HCT116 (cell line): Measurements from ENCODE around the gene CTIF. TPM values are rescaled to one million over a fixed set of nuclear protein-coding genes. Genes with fewer than 3 reads are reported as not detected.

Experiments
- ATAC-seq: fragments of 200-7000 bp; cut with Tn5 transposase; 2 replicates; pipeline ENCODE4 v1.9.1; 2020; ENCODE audit warnings: mild to moderate bottlenecking, moderate library complexity
- BruUV-seq: library from RNA; stranded (reverse); fragments of 400-500 nt; replicated peaks from 2 replicates; lab custom pipeline; 2021; lab: Mats Ljungman, UMichigan
- CTCF ChIA-PET: fragments of 300-600 bp; sonication (Branson Sonifier 250); formaldehyde crosslinking; loops from one replicate; lab custom pipeline; 2021; ENCODE audit warnings: antibody characterized with exemption; lab: Charles Lee
- POLR2A ChIA-PET: fragments of 300-600, 350-600 bp; sonication (Branson Sonifier 250); formaldehyde crosslinking; loops from one replicate; lab custom pipeline; 2021; ENCODE audit warnings: antibody characterized with exemption; lab: Charles Lee
- RAD21 ChIA-PET, 2 experiments: fragments of 300-600 bp; sonication (Branson Sonifier 250); formaldehyde crosslinking; loops; one replicate each; lab custom pipeline; 2023; ENCODE audit warnings: low total read pairs in 2 of 2; ENCODE audit not compliant: uncharacterized antibody in 2 of 2, unreplicated experiment in 2 of 2, low non-redundant PET in 1 of 2; lab: Charles Lee
- DNase-seq: peaks from one replicate; pipeline ENCODE4 v3.0.0-alpha.2; 2010; ENCODE audit warnings: low read depth, low spot score
- H2AFZ ChIP-seq: fragments of 200-600 bp; shearing (Covaris generic), sonication (generic); 2 replicates; pipeline ENCODE4 v1.6.1; 2017; ENCODE audit warnings: low read depth, mixed run types, mixed read lengths, antibody characterized with exemption, low read length; ENCODE audit not compliant: poor library complexity, severe bottlenecking
- H3K27ac ChIP-seq: 2 replicates; pipeline ENCODE4 v1.5.1; 2012; ENCODE audit warnings: low read depth, low read length
- H3K27me3 ChIP-seq: fragments of 200-600 bp; sonication (generic); 2 replicates; pipeline ENCODE4 v1.6.1; 2016; ENCODE audit warnings: mixed run types, low read length, mixed read lengths; ENCODE audit not compliant: insufficient read depth
- H3K36me3 ChIP-seq, 2 experiments: fragments of 200-500 bp in 1 of 2; fragments of 200-600 bp in 1 of 2; sonication (Bioruptor generic) in 1 of 2; sonication (generic) in 1 of 2; 2 replicates each; pipeline versions ENCODE4 v1.5.1 to v1.6.1; 2014 to 2016; ENCODE audit warnings: low read length in 2 of 2, inconsistent platforms in 1 of 2, mixed read lengths in 1 of 2, mixed run types in 1 of 2; ENCODE audit not compliant: insufficient read depth in 2 of 2, control insufficient read depth in 1 of 2
- H3K4me1 ChIP-seq, 2 experiments: fragments of 200-600 bp in 1 of 2; sonication (generic) in 1 of 2; 2 replicates each; pipeline versions ENCODE4 v1.5.1 to v1.6.1; 2012 to 2017; ENCODE audit warnings: low read length in 2 of 2, inconsistent platforms in 1 of 2, mild to moderate bottlenecking in 1 of 2, mixed read lengths in 1 of 2, mixed run types in 1 of 2, moderate library complexity in 1 of 2; ENCODE audit not compliant: insufficient read depth in 2 of 2, control insufficient read depth in 1 of 2
- H3K4me2 ChIP-seq: fragments of 200-600 bp; sonication (generic); 2 replicates; pipeline ENCODE4 v1.6.1; 2017; ENCODE audit warnings: mixed run types, low read length, mixed read lengths
- H3K4me3 ChIP-seq, 2 experiments: fragments of 200-600 bp in 1 of 2; sonication (generic) in 1 of 2; replicated peaks in 1 of 2; 2 replicates each; pipeline ENCODE4 v1.5.1; 2011 to 2016; ENCODE audit warnings: low read length in 2 of 2, control low read depth in 1 of 2, low read depth in 1 of 2, mild to moderate bottlenecking in 1 of 2, mixed read lengths in 1 of 2, mixed run types in 1 of 2
- H3K79me2 ChIP-seq: fragments of 200-600 bp; sonication (generic); 2 replicates; pipeline ENCODE4 v1.6.1; 2017; ENCODE audit warnings: mild to moderate bottlenecking, mixed run types, low read length, moderate library complexity, mixed read lengths; ENCODE audit not compliant: insufficient read depth
- H3K9ac ChIP-seq: fragments of 200-600 bp; sonication (generic); 2 replicates; pipeline ENCODE4 v1.6.1; 2016; ENCODE audit warnings: low read length, mixed read lengths
- H3K9me2 ChIP-seq: fragments of 200-600 bp; sonication (generic), shearing (Covaris generic); 2 replicates; pipeline ENCODE4 v1.6.1; 2017; ENCODE audit warnings: mixed run types, mild to moderate bottlenecking, moderate library complexity; ENCODE audit not compliant: insufficient read depth
- H3K9me3 ChIP-seq, 2 experiments: fragments of 200-500 bp in 1 of 2; fragments of 200-600 bp in 1 of 2; sonication (Bioruptor generic) in 1 of 2; sonication (generic) in 1 of 2; 2 replicates each; pipeline ENCODE4 v1.6.1; 2014 to 2017; ENCODE audit warnings: low read length in 2 of 2, mixed read lengths in 2 of 2, inconsistent platforms in 1 of 2, low read depth in 1 of 2, mild to moderate bottlenecking in 1 of 2, mixed run types in 1 of 2, moderate library complexity in 1 of 2; ENCODE audit not compliant: control insufficient read depth in 1 of 2, insufficient read depth in 1 of 2
- H4K20me1 ChIP-seq: fragments of 200-600 bp; sonication (generic), shearing (Covaris generic); 2 replicates; pipeline ENCODE4 v1.6.1; 2017; ENCODE audit warnings: mixed run types, mild to moderate bottlenecking, moderate library complexity; ENCODE audit not compliant: insufficient read depth
- CBX3 ChIP-seq: IDR thresholded peaks from 2 replicates; pipeline ENCODE4 v1.6.1; 2012; ENCODE audit warnings: low read depth
- CEBPB ChIP-seq: IDR thresholded peaks from 2 replicates; pipeline ENCODE4 v1.6.1; 2012; ENCODE audit warnings: low read depth
- EGR1 ChIP-seq: IDR thresholded peaks from 2 replicates; pipeline ENCODE4 v1.6.1; 2012; ENCODE audit warnings: low read depth
- EZH2phosphoT487 ChIP-seq: fragments of 200-600 bp; IDR thresholded peaks from 2 replicates; pipeline ENCODE4 v1.6.1; 2018; ENCODE audit warnings: antibody characterized with exemption, borderline replicate concordance
- FOSL1 ChIP-seq: IDR thresholded peaks from 2 replicates; pipeline ENCODE4 v1.6.1; 2012; ENCODE audit warnings: low read depth
- JUND ChIP-seq: IDR thresholded peaks from 2 replicates; pipeline ENCODE4 v1.6.1; 2012
- POLR2AphosphoS5 ChIP-seq: IDR thresholded peaks from 2 replicates; pipeline ENCODE4 v1.6.1; 2011; ENCODE audit warnings: mild to moderate bottlenecking, low read depth, low read length, moderate library complexity
- SIN3A ChIP-seq: IDR thresholded peaks from 2 replicates; pipeline ENCODE4 v1.6.1; 2012; ENCODE audit warnings: low read depth
- SP1 ChIP-seq: IDR thresholded peaks from 2 replicates; pipeline ENCODE4 v1.6.1; 2012; ENCODE audit warnings: low read depth
- SRF ChIP-seq: IDR thresholded peaks from 2 replicates; pipeline ENCODE4 v1.6.1; 2012; ENCODE audit warnings: low read depth
- YY1 ChIP-seq: IDR thresholded peaks from 2 replicates; pipeline ENCODE4 v1.6.1; 2011; ENCODE audit warnings: low read length, low read depth, moderate library complexity, mild to moderate bottlenecking; ENCODE audit not compliant: insufficient replicate concordance; ENCODE audit errors: extremely low read depth
- intact Hi-C: fragments of 100-400 bp; cut with micrococcal nuclease; formaldehyde crosslinking; loops from 2 replicates; pipeline ENCODE4 v1.10.0; 2022
- total RNA-seq: library from RNA; stranded (reverse); gene quantifications from one replicate; pipeline ENCODE4 v1.2.1, GENCODE V29; 2021; ENCODE audit not compliant: unreplicated experiment
- TF ChIP-seq, protein P1 (sequence below): IDR thresholded peaks from 2 replicates; pipeline ENCODE4 v1.6.1; 2012
- TF ChIP-seq, protein P2 (sequence below): IDR thresholded peaks from 2 replicates; pipeline ENCODE4 v1.6.1; 2012

The CTIF gene
- total RNA-seq, 1 experiment from 2014 or later: 19.7 TPM

DNA sequence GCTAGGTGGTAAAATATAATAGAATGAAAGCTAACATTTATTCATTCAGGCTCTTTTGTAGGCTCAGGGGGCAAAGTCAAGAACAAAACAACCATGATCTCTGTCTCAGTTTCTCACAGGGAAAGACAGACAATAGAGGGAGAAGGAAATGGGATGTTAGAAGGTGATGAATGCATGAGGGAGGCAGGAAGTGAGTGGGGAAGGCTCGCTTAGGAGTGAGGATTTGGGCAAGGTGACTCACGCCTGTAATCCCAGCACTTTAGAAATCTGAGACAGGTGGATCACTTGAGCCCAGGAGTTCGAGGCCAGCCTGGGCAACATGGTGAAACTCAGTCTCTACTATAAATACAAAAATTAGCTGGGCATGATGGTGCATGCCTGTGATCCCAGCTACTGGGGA lies 88.4 kb downstream of the CTIF start (continued):
- no peak for TF ChIP-seq SRF

DNA sequence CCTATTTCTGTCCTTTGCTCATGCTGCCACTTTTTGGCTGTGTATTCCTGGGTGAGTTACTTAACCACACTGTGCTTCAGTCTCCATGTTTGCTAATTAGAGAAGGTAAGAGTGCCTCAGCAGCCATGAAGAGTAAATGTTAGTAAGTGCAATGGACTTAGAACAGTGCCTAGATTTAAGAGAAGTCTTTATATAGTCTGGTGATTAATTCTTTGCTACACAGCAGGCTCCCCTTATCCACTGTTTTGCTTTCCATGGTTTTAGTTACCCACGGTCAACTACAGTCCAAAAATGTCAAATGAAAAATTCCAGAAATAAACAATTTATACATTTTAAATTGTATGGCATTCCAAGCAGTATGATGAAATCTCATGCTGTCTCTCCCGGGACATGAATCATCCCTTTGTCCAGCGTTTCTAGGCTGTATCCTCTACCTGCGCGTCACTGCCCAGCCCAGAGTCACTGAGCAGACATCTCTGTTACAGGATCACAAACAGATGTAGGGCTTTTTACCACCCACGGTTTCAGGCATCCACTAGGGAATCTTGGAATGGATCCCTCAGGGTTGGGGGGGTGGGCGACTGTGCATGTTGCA lies 91.0 kb downstream of the CTIF start:
- ChIA-PET RAD21 (no interaction called here), CTCF (interaction anchor here (1.9 kb wide), 1 partner anchor 10 kb away, joined by 5 read pairs; no protein-coding TSS in a partner anchor)
- Histone ChIP-seq H3K4me1 (peaks cover 15 to 26% of the 10 kb centered on the region in 2 experiments), H2AFZ (no peak overlapping the region), H3K4me2 (peak overlapping the region; percentile 47), H3K9me3 (no peaks in the 10 kb centered on the region), H3K27me3 (no peaks in the 10 kb centered on the region), H3K9ac (no peak overlapping the region), H3K79me2 (no peaks in the 10 kb centered on the region), H4K20me1 (no peaks in the 10 kb centered on the region), H3K27ac (no peak overlapping the region), H3K36me3 (no peaks in the 10 kb centered on the region), H3K9me2 (no peaks in the 10 kb centered on the region), H3K4me3 (no peak overlapping the region)
- intact Hi-C loops: loop anchor here (10.0 kb wide), 1 partner anchor 155 kb away; no protein-coding TSS in a partner anchor
- ATAC-seq: peak; percentile 94
- peak; percentile 76 for DNase-seq
- TF ChIP-seq SP1 (0 out of 2 replicates have a peak, but pooled peaks have one; percentile 32), SIN3A (no peak), JUND (peak; percentile 20; the same call in 1 of the 2 replicates), CBX3 (0 out of 2 replicates have a peak, but pooled peaks have one; percentile 23), POLR2AphosphoS5 (0 out of 2 replicates have a peak, but pooled peaks have one; percentile 31), EGR1 (peak; percentile 49; the same call in 1 of the 2 replicates), YY1 (no peak), CEBPB (peak; percentile 85), FOSL1 (peak; percentile 36; the same call in 1 of the 2 replicates), EZH2phosphoT487 (no peak)
- TF ChIP-seq, protein P1, sequence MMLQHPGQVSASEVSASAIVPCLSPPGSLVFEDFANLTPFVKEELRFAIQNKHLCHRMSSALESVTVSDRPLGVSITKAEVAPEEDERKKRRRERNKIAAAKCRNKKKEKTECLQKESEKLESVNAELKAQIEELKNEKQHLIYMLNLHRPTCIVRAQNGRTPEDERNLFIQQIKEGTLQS: peak; percentile 43; the same call in 1 of the 2 replicates
- TF ChIP-seq, protein P2, sequence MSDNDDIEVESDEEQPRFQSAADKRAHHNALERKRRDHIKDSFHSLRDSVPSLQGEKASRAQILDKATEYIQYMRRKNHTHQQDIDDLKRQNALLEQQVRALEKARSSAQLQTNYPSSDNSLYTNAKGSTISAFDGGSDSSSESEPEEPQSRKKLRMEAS: 0 out of 2 replicates have a peak, but pooled peaks have one; percentile 17
- TF ChIP-seq, all 23 proteins: peak for 9
- POLR2A ChIA-PET: no interaction called here
- no TSS peak for BruUV-seq
